Testis (tissue), 3 donors: Measurements from ENCODE around the gene KLHL11. TPM values are rescaled to one million over a fixed set of nuclear protein-coding genes. Genes with fewer than 3 reads are reported as not detected.

Source experiments
- DNase-seq: peaks from one replicate; pipeline ENCODE4 v3.0.0-alpha.2; 2019
- H3K27ac ChIP-seq, 2 donors: fragments of 200-600 bp; sonication (generic); one replicate each; pipeline ENCODE4 v1.5.1; 2019
- H3K27me3 ChIP-seq: fragments of 200-600 bp; sonication (generic); one replicate; pipeline ENCODE4 v1.5.1; 2019
- H3K36me3 ChIP-seq: fragments of 200-600 bp; sonication (generic); one replicate; pipeline ENCODE4 v1.5.1; 2017; ENCODE audit warnings: low read depth; ENCODE audit errors: missing control alignments
- H3K4me1 ChIP-seq: fragments of 200-600 bp; sonication (generic); one replicate; pipeline ENCODE4 v1.5.1; 2019
- H3K4me3 ChIP-seq, 2 donors: fragments of 200-600 bp; sonication (generic); one replicate each; pipeline ENCODE4 v1.5.1; 2017 to 2019
- H3K9me3 ChIP-seq: fragments of 200-600 bp; sonication (generic); one replicate; pipeline ENCODE4 v1.5.1; 2017
- POLR2A ChIP-seq: fragments of 450-650 bp; IDR thresholded peaks from one replicate; pipeline ENCODE4 v1.6.1; 2017; ENCODE audit warnings: antibody characterized with exemption, mild to moderate bottlenecking, moderate library complexity
- WGBS, 2 donors: methylation state at CpG; one replicate each; pipeline ENCODE4 v1.1.5; 2018; 5-methylcytosine and 5-hydroxymethylcytosine counted together
- intact Hi-C: fragments of 100-400 bp; cut with DNase I; formaldehyde crosslinking; loops from one replicate; pipeline ENCODE4 v1.15.1; 2023; ENCODE audit warnings: low total_unique reads
- polyA plus RNA-seq: library from polyadenylated mRNA; stranded (reverse); fragments of 350-450 nt; fragmentation: Illumina TruSeq; extraction: RNeasy Lipid Tissue Mini Kit (QIAGEN cat#74804); gene quantifications from one replicate; pipeline ENCODE4 v1.2.3, GENCODE V29; 2014; ENCODE audit warnings: low read depth, low replicate concordance; ENCODE audit not compliant: insufficient read depth
- total RNA-seq, 2 donors: library from RNA; depleted of rRNA; stranded (reverse); fragments of >200 nt; gene quantifications; one replicate each; pipeline ENCODE4 v1.2.3, GENCODE V29; 2016
- TF ChIP-seq, protein P1 (sequence below), 3 experiments: fragments of 450-650 bp in 2 of 3; fragments of 200-600 bp in 1 of 3; sonication (generic) in 1 of 3; IDR thresholded peaks; one replicate each; pipeline ENCODE4 v1.5.1; 2016 to 2019; ENCODE audit warnings: antibody characterized with exemption in 3 of 3, mild to moderate bottlenecking in 2 of 3, moderate library complexity in 1 of 3

KLHL11 gene
- total and polyA plus RNA-seq, 3 donors from 2014 or later, result 28.2 to 70.2 (median 61.3) TPM

- no peak overlapping the region for H3K4me3 ChIP-seq
- H3K27ac ChIP-seq, result no peak overlapping the region
- intact Hi-C loops, result no loop called here
- no peaks in the 10 kb centered on the region for H3K9me3 ChIP-seq
- no peak for DNase-seq
- WGBS, 2 donors, result 96% methylated on average over 7 of the region's 7 CpGs
- H3K4me1 ChIP-seq, result peaks cover 8% of the 10 kb centered on the region
- H3K36me3 ChIP-seq, result no peaks in the 10 kb centered on the region
- no peak for TF ChIP-seq POLR2A
- TF ChIP-seq, protein P1, sequence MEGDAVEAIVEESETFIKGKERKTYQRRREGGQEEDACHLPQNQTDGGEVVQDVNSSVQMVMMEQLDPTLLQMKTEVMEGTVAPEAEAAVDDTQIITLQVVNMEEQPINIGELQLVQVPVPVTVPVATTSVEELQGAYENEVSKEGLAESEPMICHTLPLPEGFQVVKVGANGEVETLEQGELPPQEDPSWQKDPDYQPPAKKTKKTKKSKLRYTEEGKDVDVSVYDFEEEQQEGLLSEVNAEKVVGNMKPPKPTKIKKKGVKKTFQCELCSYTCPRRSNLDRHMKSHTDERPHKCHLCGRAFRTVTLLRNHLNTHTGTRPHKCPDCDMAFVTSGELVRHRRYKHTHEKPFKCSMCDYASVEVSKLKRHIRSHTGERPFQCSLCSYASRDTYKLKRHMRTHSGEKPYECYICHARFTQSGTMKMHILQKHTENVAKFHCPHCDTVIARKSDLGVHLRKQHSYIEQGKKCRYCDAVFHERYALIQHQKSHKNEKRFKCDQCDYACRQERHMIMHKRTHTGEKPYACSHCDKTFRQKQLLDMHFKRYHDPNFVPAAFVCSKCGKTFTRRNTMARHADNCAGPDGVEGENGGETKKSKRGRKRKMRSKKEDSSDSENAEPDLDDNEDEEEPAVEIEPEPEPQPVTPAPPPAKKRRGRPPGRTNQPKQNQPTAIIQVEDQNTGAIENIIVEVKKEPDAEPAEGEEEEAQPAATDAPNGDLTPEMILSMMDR (IDR thresholded peaks at IDR 0.05), result no peak
- H3K27me3 ChIP-seq, result no peaks in the 10 kb centered on the region
Observed at GRCh38 chr17:41891135-41892020, 26.2 kb upstream of the KLHL11 start.

DNA sequence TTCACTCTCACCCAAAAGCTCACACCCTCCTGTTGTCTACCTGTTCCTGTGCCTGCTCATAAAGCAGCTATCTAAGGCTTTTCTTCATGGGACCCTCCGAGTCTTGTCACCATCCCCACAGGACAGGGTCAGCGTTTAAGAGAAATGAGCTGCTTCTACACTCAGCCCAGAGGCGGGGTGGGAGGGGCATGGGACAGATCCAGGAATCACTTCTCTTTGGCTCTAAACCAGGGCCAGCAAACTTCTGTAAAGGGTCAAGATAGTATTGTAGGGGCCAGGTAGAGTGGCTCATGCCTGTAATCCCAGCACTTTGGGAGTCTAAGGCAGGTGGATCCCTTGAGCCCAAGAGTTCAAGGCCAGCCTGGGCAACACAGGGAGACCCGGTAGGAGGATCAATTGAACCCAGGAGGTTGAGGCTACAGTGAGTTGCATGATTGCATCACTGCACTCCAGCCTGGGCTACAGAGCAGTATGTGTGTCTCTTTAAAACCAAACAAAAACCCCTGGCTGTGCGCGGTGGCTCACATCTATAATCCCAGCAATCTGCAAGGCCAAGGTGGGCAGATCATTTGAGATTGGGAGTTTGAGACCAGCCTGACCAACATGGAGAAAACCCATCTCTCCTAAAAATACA lies 23.2 kb upstream of the KLHL11 start:
- 70 to 84% methylated on average over 4 to 6 of the region's 6 CpGs for WGBS, 2 donors
- Histone ChIP-seq H3K27ac (no peak overlapping the region), H3K9me3 (no peaks in the 10 kb centered on the region), H3K36me3 (no peaks in the 10 kb centered on the region), H3K4me1 (no peaks in the 10 kb centered on the region), H3K4me3 (no peak overlapping the region), H3K27me3 (no peaks in the 10 kb centered on the region)
- intact Hi-C loops, result no loop called here
- TF ChIP-seq, protein P1 (IDR thresholded peaks at IDR 0.05), result no peak
- no peak for TF ChIP-seq POLR2A
- DNase-seq, result no peak

- TF ChIP-seq POLR2A, result no peak
- TF ChIP-seq, protein P1 (IDR thresholded peaks at IDR 0.05), result no peak
- no peaks in the 10 kb centered on the region for H3K36me3 ChIP-seq
Observed at GRCh38 chr17:41885733-41886132, 20.5 kb upstream of the KLHL11 start.

GRCh38 chr17:41882756-41883155 lies 17.5 kb upstream of the KLHL11 start:
- 87 to 90% methylated on average over 6 of the region's 6 CpGs for WGBS, 2 donors
- no peaks in the 10 kb centered on the region for H3K27me3 ChIP-seq
- no peak for DNase-seq
- intact Hi-C loops, result no loop called here
- H3K9me3 ChIP-seq, result no peaks in the 10 kb centered on the region
- TF ChIP-seq, protein P1 (IDR thresholded peaks at IDR 0.05), result no peak
- no peak for TF ChIP-seq POLR2A
- H3K27ac ChIP-seq, result no peak overlapping the region
- H3K36me3 ChIP-seq, result no peaks in the 10 kb centered on the region
- no peak overlapping the region for H3K4me3 ChIP-seq
- no peaks in the 10 kb centered on the region for H3K4me1 ChIP-seq

More at GRCh38 chr17:41885733-41886132, 20.5 kb upstream of the KLHL11 start:
- no peaks in the 10 kb centered on the region for H3K4me1 ChIP-seq
- 85 to 88% methylated on average over 6 of the region's 6 CpGs for WGBS, 2 donors
- no peak overlapping the region for H3K4me3 ChIP-seq
- intact Hi-C loops, result no loop called here
- no peaks in the 10 kb centered on the region for H3K27me3 ChIP-seq
- no peak for DNase-seq
- H3K27ac ChIP-seq, result no peak overlapping the region
- H3K9me3 ChIP-seq, result no peaks in the 10 kb centered on the region
